ENCODE measurements around the gene PSMD6.

Gene PSMD6

GRCh38 chr3:63976161-63976871 lies 47.0 kb downstream of the PSMD6 start:
- DNase-seq, result peak in 1 of 6 experiments; percentile 3

GRCh38 chr3:63975723-63976122 lies 47.6 kb downstream of the PSMD6 start:
- no peak for DNase-seq

DNA sequence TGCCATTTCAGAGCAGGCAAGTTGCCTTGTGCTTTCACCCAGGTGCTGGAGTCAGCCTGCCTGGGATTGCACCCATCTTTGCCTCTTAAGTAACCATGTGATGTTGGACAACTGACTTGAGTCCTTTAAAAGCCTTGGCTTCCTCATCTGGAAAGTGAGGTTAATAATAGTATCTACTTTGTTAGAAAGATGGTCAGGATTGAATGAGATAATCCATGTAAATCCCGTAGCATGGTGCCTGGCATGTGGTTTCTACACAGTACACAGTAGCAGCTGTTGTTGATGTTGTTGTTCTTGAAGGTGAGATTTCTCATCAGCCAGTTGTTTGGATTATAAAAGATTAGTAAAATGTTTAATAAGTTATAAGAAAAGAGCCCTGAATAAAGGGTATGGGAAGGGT lies 48.8 kb downstream of the PSMD6 start:
- DNase-seq, result no peak

DNA sequence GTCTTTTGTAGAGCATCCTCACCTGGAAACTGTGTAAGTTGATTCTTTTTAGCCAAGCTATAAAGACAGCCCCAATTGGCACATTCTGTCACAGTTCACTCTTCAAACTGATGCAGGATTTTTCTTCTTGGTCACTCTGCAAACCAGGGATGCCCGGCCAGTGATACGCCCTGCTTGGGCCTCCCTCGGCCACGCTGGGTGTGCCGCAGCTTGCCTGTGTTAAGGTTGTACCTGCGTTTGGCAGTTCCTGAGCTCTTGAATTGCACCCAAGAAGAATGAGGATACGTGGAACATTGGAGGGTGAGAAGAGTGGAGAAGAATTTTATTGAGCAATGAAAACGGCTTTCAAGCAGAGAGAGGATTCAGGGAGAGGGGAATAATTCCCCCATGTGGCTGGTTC lies 49.9 kb downstream of the PSMD6 start:
- DNase-seq, result no peak

DNA sequence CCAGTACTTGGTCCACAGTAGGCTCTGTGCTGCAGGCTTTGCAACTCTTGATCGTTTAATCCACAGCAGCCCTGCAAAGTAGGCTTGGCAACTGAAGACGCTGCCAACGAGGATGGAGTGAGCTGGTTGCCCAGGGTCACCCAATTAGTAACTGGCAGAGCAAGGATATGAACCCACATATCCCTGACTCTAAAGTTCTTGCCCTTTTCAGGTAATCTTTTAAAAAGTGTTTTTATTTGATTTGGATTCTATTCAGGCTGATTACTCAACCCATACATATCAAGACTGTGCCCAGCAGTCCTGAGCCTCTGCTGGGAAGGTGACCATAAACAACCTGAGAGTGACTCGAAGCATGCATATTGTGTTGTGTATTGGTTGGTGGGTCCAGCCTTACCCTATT lies 50.3 kb downstream of the PSMD6 start:
- DNase-seq, result no peak

DNA sequence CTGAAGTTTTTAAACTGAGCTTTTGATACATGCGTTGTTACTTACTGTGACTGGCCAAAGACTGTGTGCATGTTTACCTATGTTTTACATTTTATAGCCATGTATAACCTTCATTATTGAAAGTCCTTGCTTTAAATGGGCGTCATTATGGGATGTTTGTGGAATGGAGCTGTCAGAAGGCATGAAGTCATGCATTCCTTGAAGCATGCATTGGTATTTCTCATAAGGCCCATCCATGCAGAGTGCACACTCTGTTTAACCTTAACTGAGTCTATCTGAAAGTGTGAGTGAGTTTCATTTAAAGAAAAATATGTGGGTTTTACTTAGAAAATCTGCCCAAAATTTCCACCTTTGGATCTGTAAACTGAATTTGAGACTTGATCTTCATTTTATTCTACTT lies 51.1 kb downstream of the PSMD6 start:
- no peak for DNase-seq

DNA sequence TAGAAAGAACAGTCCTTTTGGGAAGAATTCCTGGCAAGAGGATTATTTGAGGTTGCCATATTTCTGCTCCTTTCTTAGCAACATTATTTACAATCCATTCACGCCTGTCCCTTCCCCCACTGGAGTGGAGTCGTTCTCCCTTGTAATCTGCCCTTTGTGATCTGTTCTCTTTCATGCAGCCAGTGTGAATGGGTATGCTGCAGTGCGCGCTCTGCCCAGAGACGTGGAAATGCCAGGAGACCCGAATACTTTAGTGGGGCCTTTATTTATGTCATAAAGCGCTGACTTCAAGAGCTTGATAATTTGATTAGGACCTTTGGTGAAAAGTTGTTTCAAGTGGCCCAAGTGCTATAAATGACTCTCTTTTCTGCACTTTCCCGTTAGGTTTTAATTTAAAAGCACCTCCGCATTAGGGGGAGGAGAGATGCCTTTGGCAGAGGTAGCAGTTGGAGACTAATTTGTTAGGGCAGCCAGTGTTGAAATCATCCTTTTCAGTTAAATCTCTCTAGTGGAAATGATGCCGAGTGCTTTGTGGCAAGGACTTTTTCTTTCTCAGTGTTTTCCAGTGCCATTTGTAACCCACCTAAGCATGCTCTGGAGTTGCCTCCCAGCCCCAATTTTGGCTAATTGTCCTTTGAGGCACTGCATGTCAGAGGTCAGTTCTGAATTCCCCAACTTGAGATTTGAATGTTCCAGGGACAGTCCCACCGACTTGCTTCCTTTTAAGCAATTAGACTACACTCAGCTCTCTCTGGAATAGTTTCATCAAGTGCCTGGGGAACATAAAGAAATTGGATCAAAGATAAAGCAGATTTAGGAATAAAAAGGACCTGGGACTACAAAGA lies 52.4 kb downstream of the PSMD6 start:
- peak in 3 of 6 experiments; percentile 8 to 24 (median 15) for DNase-seq

DNA sequence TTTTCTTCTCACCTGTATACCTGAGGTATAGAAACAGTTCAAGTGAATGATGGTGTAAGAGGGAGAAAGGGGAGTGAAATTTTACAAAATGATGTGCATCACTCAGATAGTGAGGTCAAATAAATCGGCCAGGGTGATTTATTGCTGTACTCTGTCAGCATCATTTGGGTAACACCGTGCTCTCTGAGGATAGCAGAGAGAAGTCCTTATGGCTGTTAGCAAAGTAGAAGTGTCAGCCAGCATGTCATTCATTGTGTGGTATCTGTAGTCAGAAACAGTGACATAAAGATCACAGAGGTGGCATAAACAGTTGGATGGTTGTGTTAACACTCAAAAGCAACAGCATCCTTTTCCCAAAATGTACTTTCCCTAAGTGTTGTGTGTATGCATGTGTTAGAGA lies 53.4 kb downstream of the PSMD6 start:
- DNase-seq, result peak in 1 of 6 experiments; percentile 21

DNA sequence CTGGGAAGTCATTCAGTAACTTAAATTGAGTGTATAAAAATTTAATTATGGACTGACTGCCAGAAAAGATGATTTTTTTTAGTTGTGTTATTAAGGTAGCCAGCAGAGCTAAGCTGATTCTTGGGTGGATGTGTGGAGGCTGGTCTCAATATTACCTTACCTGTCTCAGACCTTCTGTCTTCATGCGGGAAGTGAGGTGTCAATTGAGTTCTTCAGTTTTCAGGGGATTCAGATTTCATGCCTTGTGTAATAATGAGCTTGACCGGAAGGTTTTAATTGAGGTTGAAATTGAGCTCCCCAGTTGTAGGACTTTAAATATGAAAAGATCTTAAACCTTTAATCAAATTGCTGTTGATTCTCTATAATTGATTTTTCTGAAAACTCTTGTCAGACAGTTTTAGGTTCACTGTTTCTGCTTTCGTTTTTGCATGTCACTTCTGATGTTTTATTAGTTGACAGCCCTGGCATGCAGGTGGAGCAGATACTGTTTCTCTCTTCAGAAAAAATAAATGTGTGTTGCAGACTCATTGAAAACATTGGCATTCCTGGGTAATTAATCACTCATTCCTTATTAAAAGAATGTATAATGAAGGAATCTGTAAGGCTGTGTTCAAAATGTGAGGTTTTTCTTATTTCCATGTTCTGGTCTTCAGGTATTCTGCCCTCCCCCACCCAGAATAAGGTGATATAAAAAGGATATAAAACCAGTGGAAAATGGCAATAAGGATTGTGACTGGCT lies 54.5 kb downstream of the PSMD6 start:
- DNase-seq, result peak in 1 of 6 experiments; percentile 33

- DNase-seq, result peak; percentile 32 to 90 (median 66)
These were observed 55.4 kb downstream of the PSMD6 start for GRCh38 chr3:63967675-63968611.

DNA sequence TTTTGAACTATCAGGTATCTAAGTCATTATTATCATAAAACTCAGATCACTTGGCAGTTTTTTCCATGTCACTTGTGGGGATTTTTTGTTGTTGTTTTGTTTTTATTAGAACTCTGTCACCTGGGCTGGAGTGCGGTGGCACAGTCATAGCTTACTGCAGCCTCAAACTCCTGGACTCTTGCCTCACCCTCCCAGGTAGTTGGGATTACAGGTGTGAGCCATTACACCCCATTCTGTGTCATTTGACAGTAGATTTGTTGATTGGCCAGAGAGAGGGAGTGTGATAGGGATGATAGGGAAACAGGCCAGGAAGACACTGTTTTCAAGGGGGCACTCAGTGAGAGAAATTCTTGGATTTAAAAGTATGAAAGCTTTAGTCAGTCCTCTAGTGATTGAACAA lies 56.4 kb downstream of the PSMD6 start:
- no peak for DNase-seq

DNA sequence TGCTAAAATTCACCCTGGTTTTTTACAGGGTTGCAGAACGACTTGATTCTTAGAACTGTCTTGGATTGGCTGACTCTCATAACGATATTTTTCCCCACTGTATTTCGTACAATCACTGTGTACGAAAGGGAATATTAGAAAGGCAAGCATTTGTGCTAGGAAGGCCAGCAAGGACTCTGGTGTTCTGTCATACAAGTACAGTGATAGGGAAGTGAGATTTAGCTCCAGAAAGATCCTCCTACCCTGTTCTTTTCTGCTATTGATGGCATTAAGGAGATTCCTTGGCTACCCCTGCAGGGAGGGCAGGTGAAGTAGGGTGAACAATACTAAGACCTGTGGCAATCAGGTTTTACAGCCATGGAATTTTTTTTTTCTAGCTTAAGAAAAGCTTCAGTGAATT lies 57.3 kb downstream of the PSMD6 start:
- DNase-seq, result no peak

DNA sequence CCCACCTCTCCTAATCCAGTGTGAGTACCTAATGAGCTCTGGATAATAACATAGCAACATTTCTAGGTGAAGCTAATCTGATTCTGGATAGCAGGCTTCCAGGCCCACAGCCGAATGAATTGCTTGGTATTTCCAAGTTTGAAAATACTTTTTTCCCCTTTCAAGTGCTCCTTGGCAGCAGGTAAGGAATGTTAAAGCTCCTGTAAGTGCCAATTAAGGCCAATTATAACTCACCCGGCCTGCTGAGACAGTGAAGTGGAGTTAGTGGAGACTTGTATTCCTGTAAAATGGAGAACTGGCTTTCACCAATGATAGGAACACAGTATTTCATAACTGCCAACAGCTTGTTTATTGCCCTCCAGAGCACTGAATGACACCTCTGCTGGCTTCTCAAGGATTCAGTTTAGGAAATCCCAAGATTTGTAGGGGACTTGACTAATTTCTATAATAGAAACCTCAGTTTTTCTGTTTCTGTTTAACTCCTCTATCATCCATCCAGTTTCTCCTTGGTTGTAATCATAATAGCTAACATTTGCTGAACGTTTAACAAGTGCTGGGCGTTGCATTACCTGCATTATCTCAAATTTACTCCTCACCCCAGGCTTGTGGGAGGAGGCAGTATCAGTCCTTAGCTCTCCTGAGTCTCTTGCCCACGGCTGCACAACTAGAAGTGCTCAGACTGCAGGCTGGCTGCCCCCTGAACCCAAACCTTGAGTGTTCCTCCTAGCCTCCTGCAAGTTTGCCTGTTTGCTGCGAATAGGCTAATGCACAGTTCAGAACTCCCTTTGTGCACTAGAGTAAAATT lies 58.4 kb downstream of the PSMD6 start:
- DNase-seq, result no peak

DNA sequence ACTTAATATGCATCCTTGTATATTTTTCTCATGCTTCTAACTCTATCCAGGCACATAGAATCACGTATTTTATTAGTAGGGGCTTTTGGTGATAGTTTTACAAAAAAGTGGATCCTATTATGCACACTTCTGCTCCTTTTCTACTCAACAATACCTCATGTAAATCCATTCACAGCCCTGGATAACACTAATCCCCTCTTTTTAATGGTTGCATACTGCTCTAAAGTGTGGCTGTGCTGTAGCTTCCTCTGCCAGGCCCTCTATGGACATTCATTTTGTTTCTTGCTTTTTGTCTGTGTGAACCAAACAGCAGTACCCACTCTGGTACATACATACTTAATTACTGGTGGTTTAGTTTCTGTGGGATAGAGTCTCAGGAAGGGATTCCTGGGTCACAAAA lies 59.8 kb downstream of the PSMD6 start:
- DNase-seq, result no peak

DNA sequence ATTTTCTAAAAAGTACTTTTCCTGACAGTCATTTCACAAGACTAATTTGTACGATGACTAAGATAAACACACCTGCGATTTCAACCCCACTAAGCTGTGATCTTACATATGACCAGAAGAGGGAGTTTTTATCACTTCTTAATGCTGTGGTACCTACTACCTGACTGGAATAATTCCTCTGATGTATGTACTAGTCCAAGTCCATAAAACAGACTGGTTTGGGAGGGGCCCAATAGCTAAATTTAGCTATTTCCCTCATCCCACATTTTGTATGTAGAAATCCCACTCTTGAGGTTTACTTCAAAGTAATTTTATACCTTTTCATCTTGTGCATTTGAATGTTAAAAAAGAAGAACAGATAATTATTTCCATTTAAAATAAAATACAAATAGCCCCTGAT lies 61.4 kb downstream of the PSMD6 start:
- DNase-seq, result peak in 3 of 6 experiments; percentile 38 to 72 (median 67)

All from stimulated activated naive CD4-positive, alpha-beta T cell (primary cell).